Measurements from ENCODE around the gene REEP6. TPM values are rescaled to one million over a fixed set of nuclear protein-coding genes. Genes with fewer than 3 reads are reported as not detected.

REEP6 gene
- polyA plus RNA-seq, 3 donors: 0.51 to 1.8 (median 0.81) TPM

DNA sequence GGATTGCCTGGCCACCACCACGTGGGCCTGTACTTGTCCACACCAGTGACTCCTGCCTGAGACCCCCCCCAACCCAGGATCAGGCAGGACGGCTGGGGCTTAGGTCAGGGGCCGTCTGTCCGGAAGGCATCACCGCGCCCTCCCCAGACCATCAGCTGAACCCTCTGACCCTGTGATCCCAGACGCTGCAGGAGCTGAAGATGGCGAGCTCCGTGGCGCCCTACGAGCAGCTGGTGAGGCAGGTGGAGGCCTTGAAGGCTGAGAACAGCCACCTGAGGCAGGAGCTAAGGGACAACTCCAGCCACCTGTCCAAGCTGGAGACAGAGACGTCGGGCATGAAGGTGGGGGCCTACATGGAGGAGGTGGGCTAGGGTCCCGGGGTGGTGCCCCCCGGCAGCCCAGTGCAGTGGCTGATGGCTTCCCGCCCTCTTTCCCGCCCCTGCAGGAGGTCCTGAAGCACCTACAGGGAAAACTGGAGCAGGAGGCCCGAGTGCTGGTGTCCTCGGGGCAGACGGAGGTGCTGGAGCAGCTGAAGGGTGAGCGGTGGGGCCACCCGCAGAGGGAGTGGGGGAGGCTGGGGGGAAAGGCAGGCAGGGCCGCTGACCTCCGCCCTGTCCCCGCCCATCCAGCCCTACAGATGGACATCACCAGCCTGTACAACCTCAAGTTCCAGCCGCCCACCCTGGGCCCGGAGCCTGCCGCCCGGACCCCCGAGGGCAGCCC, 38.0 kb upstream of the REEP6 start:
- H2AFZ ChIP-seq (ENCODE audit: insufficient read depth, low read depth, low read length, poor library complexity, severe bottlenecking): no peak overlapping the region
- Mint-ChIP-seq H3K27ac (no peak overlapping the region), H3K4me3 (peak overlapping the region in 1 of 2 donors; percentile 57), H3K27me3 (ENCODE audit: low read depth in 3 of 3) (peaks cover 84 to 99% (median 93%) of the 10 kb centered on the region in 3 donors), H3K4me1 (peaks cover 9% of the 10 kb centered on the region), H3K36me3 (peaks cover 5 to 12% of the 10 kb centered on the region in 2 donors), H3K9me3 (peaks cover 7 to 38% (median 16%) of the 10 kb centered on the region in 7 donors)
- H3K9ac ChIP-seq (ENCODE audit: insufficient read depth, low read length, poor library complexity, severe bottlenecking): no peak overlapping the region
- H3K4me2 ChIP-seq (replicated peaks; ENCODE audit: extremely low read depth, low read length, poor library complexity, severe bottlenecking): no peak overlapping the region
- TF ChIP-seq, protein P1, sequence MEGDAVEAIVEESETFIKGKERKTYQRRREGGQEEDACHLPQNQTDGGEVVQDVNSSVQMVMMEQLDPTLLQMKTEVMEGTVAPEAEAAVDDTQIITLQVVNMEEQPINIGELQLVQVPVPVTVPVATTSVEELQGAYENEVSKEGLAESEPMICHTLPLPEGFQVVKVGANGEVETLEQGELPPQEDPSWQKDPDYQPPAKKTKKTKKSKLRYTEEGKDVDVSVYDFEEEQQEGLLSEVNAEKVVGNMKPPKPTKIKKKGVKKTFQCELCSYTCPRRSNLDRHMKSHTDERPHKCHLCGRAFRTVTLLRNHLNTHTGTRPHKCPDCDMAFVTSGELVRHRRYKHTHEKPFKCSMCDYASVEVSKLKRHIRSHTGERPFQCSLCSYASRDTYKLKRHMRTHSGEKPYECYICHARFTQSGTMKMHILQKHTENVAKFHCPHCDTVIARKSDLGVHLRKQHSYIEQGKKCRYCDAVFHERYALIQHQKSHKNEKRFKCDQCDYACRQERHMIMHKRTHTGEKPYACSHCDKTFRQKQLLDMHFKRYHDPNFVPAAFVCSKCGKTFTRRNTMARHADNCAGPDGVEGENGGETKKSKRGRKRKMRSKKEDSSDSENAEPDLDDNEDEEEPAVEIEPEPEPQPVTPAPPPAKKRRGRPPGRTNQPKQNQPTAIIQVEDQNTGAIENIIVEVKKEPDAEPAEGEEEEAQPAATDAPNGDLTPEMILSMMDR (IDR thresholded peaks at IDR 0.05): no peak
- H3K79me2 ChIP-seq (ENCODE audit: insufficient read depth, low read length): no peaks in the 10 kb centered on the region
- no peak for DNase-seq
- intact Hi-C loops (cut with micrococcal nuclease): no loop called here
- no peaks in the 10 kb centered on the region for H3K36me3 ChIP-seq (replicated peaks in 1 of 2; ENCODE audit: control insufficient read depth in 1 of 2, insufficient read depth in 2 of 2, low read length in 2 of 2)
- peaks cover 15% of the 10 kb centered on the region in 2 donors for H3K4me1 ChIP-seq (ENCODE audit: control insufficient read depth in 1 of 2, insufficient read depth in 2 of 2, low read length in 2 of 2)
- peaks cover 6 to 33% of the 10 kb centered on the region in 2 donors for H3K9me3 ChIP-seq (replicated peaks in 1 of 2; ENCODE audit: control insufficient read depth in 1 of 2, insufficient read depth in 1 of 2, low read length in 2 of 2)
- H3K4me3 ChIP-seq (replicated peaks in 1 of 3; ENCODE audit: low read depth in 2 of 3, low read length in 3 of 3): no peak overlapping the region
- no peak overlapping the region for H3K27ac ChIP-seq (ENCODE audit: low read depth in 1 of 2, low read length in 2 of 2)
- peaks cover 45 to 95% of the 10 kb centered on the region in 2 donors for H3K27me3 ChIP-seq (ENCODE audit: control insufficient read depth in 2 of 2, insufficient read depth in 2 of 2, low read length in 2 of 2)
- H4K20me1 ChIP-seq (ENCODE audit: insufficient read depth, low read length): peaks cover 7% of the 10 kb centered on the region
- 79% methylated on average over 20 of the region's 30 CpGs for WGBS (ENCODE audit: insufficient coverage)

DNA sequence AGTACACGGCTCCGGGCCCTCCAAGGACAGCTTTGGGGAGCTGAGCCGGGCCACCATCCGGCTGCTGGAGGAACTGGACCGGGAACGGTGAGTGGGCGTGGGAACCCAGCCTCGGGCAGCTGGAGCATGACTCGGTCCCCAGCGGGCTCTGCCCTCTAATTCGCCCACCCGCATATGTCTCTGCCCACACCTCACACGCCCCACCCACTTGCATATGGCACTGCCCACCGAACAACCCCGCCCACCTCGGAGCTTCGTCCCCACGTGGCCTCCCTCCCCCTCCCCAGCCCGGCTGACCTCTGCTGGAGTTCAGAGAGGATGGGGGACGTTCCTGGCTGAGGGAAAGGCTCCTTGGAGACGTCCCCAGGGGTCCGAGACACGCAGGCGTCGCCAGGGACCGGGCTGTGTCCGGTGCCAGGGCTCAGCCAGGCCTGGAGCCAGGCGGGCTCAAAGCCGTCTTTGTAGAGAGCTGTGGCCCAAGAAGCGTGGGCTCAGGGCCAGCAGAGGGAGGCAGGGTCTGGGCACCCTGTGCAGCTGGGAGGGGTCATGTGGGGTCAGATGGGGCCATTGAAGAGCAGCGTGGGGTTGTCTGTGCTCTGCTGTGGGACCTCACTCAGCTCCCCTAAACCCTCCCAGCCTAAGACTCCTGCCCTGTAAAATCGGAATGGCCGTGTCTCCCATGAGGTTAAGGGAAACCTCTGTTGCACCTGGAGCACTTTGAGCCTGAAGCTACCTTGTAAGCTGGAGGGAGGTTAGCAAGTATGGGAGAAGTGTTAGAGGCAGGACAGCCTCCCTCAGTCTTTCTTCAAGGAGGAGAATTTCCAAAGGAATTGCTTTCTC, 37.2 kb upstream of the REEP6 start:
- Histone ChIP-seq H2AFZ (ENCODE audit: insufficient read depth, low read depth, low read length, poor library complexity, severe bottlenecking) (no peak overlapping the region), H3K4me2 (replicated peaks; ENCODE audit: extremely low read depth, low read length, poor library complexity, severe bottlenecking) (no peak overlapping the region), H3K4me3 (replicated peaks in 1 of 3; ENCODE audit: low read depth in 2 of 3, low read length in 3 of 3) (no peak overlapping the region), H3K9me3 (replicated peaks in 1 of 2; ENCODE audit: control insufficient read depth in 1 of 2, insufficient read depth in 1 of 2, low read length in 2 of 2) (peaks cover 6 to 36% of the 10 kb centered on the region in 2 donors), H3K4me1 (ENCODE audit: control insufficient read depth in 1 of 2, insufficient read depth in 2 of 2, low read length in 2 of 2) (peaks cover 15% of the 10 kb centered on the region in 2 donors), H3K27me3 (ENCODE audit: control insufficient read depth in 2 of 2, insufficient read depth in 2 of 2, low read length in 2 of 2) (peaks cover 46 to 96% of the 10 kb centered on the region in 2 donors), H3K36me3 (replicated peaks in 1 of 2; ENCODE audit: control insufficient read depth in 1 of 2, insufficient read depth in 2 of 2, low read length in 2 of 2) (no peaks in the 10 kb centered on the region), H3K9ac (ENCODE audit: insufficient read depth, low read length, poor library complexity, severe bottlenecking) (no peak overlapping the region), H4K20me1 (ENCODE audit: insufficient read depth, low read length) (peaks cover 6% of the 10 kb centered on the region), H3K79me2 (ENCODE audit: insufficient read depth, low read length) (no peaks in the 10 kb centered on the region), H3K27ac (ENCODE audit: low read depth in 1 of 2, low read length in 2 of 2) (no peak overlapping the region)
- WGBS (ENCODE audit: insufficient coverage): 61% methylated on average over 18 of the region's 33 CpGs
- H3K27me3 Mint-ChIP-seq (ENCODE audit: low read depth in 3 of 3): peaks cover 82 to 99% (median 93%) of the 10 kb centered on the region in 3 donors
- TF ChIP-seq, protein P1 (IDR thresholded peaks at IDR 0.05): no peak
- peak in 1 of 3 donors; percentile 33 for DNase-seq
- H3K4me1 Mint-ChIP-seq: peaks cover 9% of the 10 kb centered on the region
- H3K4me3 Mint-ChIP-seq: peak overlapping the region in 1 of 2 donors; percentile 73
- peaks cover 7 to 30% (median 13%) of the 10 kb centered on the region in 7 donors for H3K9me3 Mint-ChIP-seq
- intact Hi-C loops (cut with micrococcal nuclease): no loop called here
- H3K27ac Mint-ChIP-seq: no peak overlapping the region
- peaks cover 5 to 13% of the 10 kb centered on the region in 2 donors for H3K36me3 Mint-ChIP-seq
